SU-DHL-6 (cell line): Measurements from ENCODE around the gene PGGHG.

Experiments used
- CTCF ChIP-seq: fragments of 200-600 bp; sonication (generic); IDR thresholded peaks from one replicate; pipeline ENCODE4 v1.5.1; 2017; ENCODE audit warnings: antibody characterized with exemption, mild to moderate bottlenecking, low read length, moderate library complexity; ENCODE audit not compliant: insufficient read depth, poor library complexity, severe bottlenecking
- EZH2phosphoT487 ChIP-seq: fragments of 200-600 bp; sonication (generic), shearing (Covaris generic); conservative IDR thresholded peaks from 2 replicates; pipeline ENCODE4 v1.6.1; 2018; ENCODE audit warnings: mild to moderate bottlenecking, antibody characterized with exemption, low read length, moderate library complexity, mixed read lengths

GRCh38 chr11:304061-304506 is 15.2 kb downstream of the PGGHG start:
- TF ChIP-seq CTCF, result no peak
- no peak for TF ChIP-seq EZH2phosphoT487
